B cell (primary cell): ENCODE results near the gene ZBTB5. TPM values are rescaled to one million over a fixed set of nuclear protein-coding genes. Genes with fewer than 3 reads are reported as not detected.

Experiments used
- ATAC-seq: fragments of 200-7000 bp; cut with Tn5 transposase; one replicate; pipeline ENCODE4 v1.10.0; 2021; ENCODE audit warnings: low read depth, mild to moderate bottlenecking, moderate number of reproducible peaks, moderate library complexity
- CTCF ChIA-PET: fragments of 350-600 bp; sonication (Branson Sonifier 250); formaldehyde crosslinking; loops from one replicate; lab custom pipeline; 2021; ENCODE audit warnings: antibody characterized with exemption, inconsistent platforms; lab: Charles Lee
- POLR2A ChIA-PET: fragments of 350-600 bp; sonication (Branson Sonifier 250); formaldehyde crosslinking; loops from one replicate; lab custom pipeline; 2021; ENCODE audit warnings: antibody characterized with exemption; lab: Charles Lee
- DNase-seq: peaks from one replicate; pipeline ENCODE4 v3.0.0; 2013
- H2AFZ ChIP-seq: 2 replicates; pipeline ENCODE4 v1.6.1; 2012; ENCODE audit warnings: mild to moderate bottlenecking, low read depth, low read length; ENCODE audit not compliant: insufficient read depth, poor library complexity, severe bottlenecking
- H3K27ac ChIP-seq, 2 donors: 1 replicate in 1 of 2; 2 replicates in 1 of 2; pipeline ENCODE4 v1.5.1; 2012 to 2013; ENCODE audit warnings: low read length in 2 of 2, mild to moderate bottlenecking in 2 of 2, moderate library complexity in 1 of 2
- H3K27me3 ChIP-seq, 4 experiments: fragments of 200-600 bp in 1 of 4; sonication (generic) in 1 of 4; replicated peaks in 1 of 4; 1 replicate in 2 of 4; 2 replicates in 2 of 4; pipeline versions ENCODE4 v1.6.1 to v1.7.0; 2013 to 2016; ENCODE audit warnings: low read length in 3 of 4, mild to moderate bottlenecking in 2 of 4, mixed read lengths in 1 of 4, moderate library complexity in 1 of 4; ENCODE audit not compliant: insufficient read depth in 4 of 4, control insufficient read depth in 3 of 4; ENCODE audit errors: control extremely low read depth in 1 of 4
- H3K36me3 ChIP-seq, 2 experiments: replicated peaks in 1 of 2; 1 replicate in 1 of 2; 2 replicates in 1 of 2; pipeline versions ENCODE4 v1.6.1 to v1.7.1; 2013; ENCODE audit warnings: low read length in 1 of 2; ENCODE audit not compliant: insufficient read depth in 2 of 2, control insufficient read depth in 1 of 2; ENCODE audit errors: control extremely low read depth in 1 of 2, extremely low read depth in 1 of 2
- H3K4me1 ChIP-seq, 2 donors: fragments of 200-600 bp in 1 of 2; sonication (generic) in 1 of 2; 1 replicate in 1 of 2; 2 replicates in 1 of 2; pipeline versions ENCODE4 v1.5.1 to v1.6.1; 2013 to 2017; ENCODE audit warnings: low read length in 2 of 2; ENCODE audit not compliant: control insufficient read depth in 2 of 2, insufficient read depth in 2 of 2
- H3K4me2 ChIP-seq: replicated peaks from 2 replicates; pipeline ENCODE3; 2012; ENCODE audit warnings: mild to moderate bottlenecking, low read depth, low read length; ENCODE audit not compliant: poor library complexity, severe bottlenecking
- H3K4me3 ChIP-seq, 5 experiments: fragments of 200-600 bp in 1 of 5; sonication (generic) in 1 of 5; 1 replicate in 3 of 5; 2 replicates in 2 of 5; pipeline versions ENCODE4 v1.5.1 to v1.7.0; 2011 to 2016; ENCODE audit warnings: low read length in 4 of 5, mild to moderate bottlenecking in 4 of 5, low read depth in 2 of 5, control low read depth in 1 of 5, moderate library complexity in 1 of 5; ENCODE audit not compliant: insufficient read depth in 1 of 5; ENCODE audit errors: control extremely low read depth in 1 of 5, extremely low read depth in 1 of 5
- H3K79me2 ChIP-seq: fragments of 200-600 bp; sonication (generic); one replicate; pipeline ENCODE4 v1.6.0; 2016; ENCODE audit warnings: low read length; ENCODE audit not compliant: control insufficient read depth, insufficient read depth
- H3K9ac ChIP-seq: fragments of 200-600 bp; sonication (generic); 2 replicates; pipeline ENCODE4 v1.6.1; 2017; ENCODE audit warnings: mild to moderate bottlenecking, low read length, moderate library complexity
- H3K9me3 ChIP-seq, 3 donors: one replicate each; pipeline versions ENCODE4 v1.6.1 to v1.7.1; 2013; ENCODE audit warnings: low read length in 2 of 3; ENCODE audit not compliant: control insufficient read depth in 2 of 3, insufficient read depth in 1 of 3; ENCODE audit errors: control extremely low read depth in 1 of 3
- H4K20me1 ChIP-seq: 2 replicates; pipeline ENCODE4 v1.6.0; 2012; ENCODE audit warnings: mild to moderate bottlenecking, low read length; ENCODE audit not compliant: insufficient read depth, control insufficient read depth, poor library complexity, severe bottlenecking
- H3K27ac Mint-ChIP-seq: one replicate; pipeline ENCODE4 v1.8.0; 2021; ENCODE audit warnings: mixed read lengths
- H3K27me3 Mint-ChIP-seq: one replicate; pipeline ENCODE4 v1.8.0; 2021; ENCODE audit warnings: mixed read lengths
- H3K4me1 Mint-ChIP-seq: one replicate; pipeline ENCODE4 v1.8.0; 2021; ENCODE audit warnings: mixed read lengths
- H3K4me3 Mint-ChIP-seq: one replicate; pipeline ENCODE4 v1.8.0; 2021; ENCODE audit warnings: mixed read lengths
- H3K9me3 Mint-ChIP-seq: one replicate; pipeline ENCODE4 v1.8.0; 2022; ENCODE audit warnings: mixed read lengths; ENCODE audit not compliant: insufficient read depth
- CTCF ChIP-seq: fragments of 200-600 bp; IDR thresholded peaks from one replicate; pipeline ENCODE4 v1.8.0; 2022; ENCODE audit warnings: antibody characterized with exemption, mild to moderate bottlenecking
- EZH2 ChIP-seq: IDR thresholded peaks from 2 replicates; pipeline ENCODE4 v1.6.1; 2012; ENCODE audit warnings: borderline replicate concordance, low read depth, mild to moderate bottlenecking, moderate library complexity, low read length; ENCODE audit not compliant: insufficient read depth, poor library complexity, severe bottlenecking
- WGBS: methylation state at CpG from one replicate; pipeline ENCODE4 v1.1.5; 2013; ENCODE audit warnings: missing lambda C conversion rate; ENCODE audit not compliant: insufficient coverage; 5-methylcytosine and 5-hydroxymethylcytosine counted together
- intact Hi-C: fragments of 100-400 bp; cut with micrococcal nuclease; formaldehyde crosslinking; loops from one replicate; pipeline ENCODE4 v1.10.0; 2022
- polyA minus RNA-seq: library from RNA; depleted of rRNA, polyadenylated mRNA; stranded (reverse); fragments of >200 nt; gene quantifications from 2 replicates; pipeline ENCODE4 v1.2.3, GENCODE V29; 2012
- polyA plus RNA-seq: library from polyadenylated mRNA; depleted of rRNA; stranded (reverse); fragments of >200 nt; gene quantifications from 2 replicates; pipeline ENCODE4 v1.2.3, GENCODE V29; 2012
- total RNA-seq, 2 donors: library from RNA; stranded (reverse); fragments of 120-200 nt in 1 of 2; gene quantifications; 1 replicate in 1 of 2; 2 replicates in 1 of 2; pipeline versions ENCODE4 v1.2.3 to v1.2.4, GENCODE V29; 2013 to 2022

ZBTB5 gene, protein sequence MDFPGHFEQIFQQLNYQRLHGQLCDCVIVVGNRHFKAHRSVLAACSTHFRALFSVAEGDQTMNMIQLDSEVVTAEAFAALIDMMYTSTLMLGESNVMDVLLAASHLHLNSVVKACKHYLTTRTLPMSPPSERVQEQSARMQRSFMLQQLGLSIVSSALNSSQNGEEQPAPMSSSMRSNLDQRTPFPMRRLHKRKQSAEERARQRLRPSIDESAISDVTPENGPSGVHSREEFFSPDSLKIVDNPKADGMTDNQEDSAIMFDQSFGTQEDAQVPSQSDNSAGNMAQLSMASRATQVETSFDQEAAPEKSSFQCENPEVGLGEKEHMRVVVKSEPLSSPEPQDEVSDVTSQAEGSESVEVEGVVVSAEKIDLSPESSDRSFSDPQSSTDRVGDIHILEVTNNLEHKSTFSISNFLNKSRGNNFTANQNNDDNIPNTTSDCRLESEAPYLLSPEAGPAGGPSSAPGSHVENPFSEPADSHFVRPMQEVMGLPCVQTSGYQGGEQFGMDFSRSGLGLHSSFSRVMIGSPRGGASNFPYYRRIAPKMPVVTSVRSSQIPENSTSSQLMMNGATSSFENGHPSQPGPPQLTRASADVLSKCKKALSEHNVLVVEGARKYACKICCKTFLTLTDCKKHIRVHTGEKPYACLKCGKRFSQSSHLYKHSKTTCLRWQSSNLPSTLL
- total RNA-seq (25.1 and 27.6 TPM in 2 replicates), polyA plus RNA-seq (12.8 and 32.3 TPM in 2 replicates), polyA minus RNA-seq (19.7 and 29.1 TPM in 2 replicates)
- total RNA-seq (2013) = 18.8 TPM

DNA sequence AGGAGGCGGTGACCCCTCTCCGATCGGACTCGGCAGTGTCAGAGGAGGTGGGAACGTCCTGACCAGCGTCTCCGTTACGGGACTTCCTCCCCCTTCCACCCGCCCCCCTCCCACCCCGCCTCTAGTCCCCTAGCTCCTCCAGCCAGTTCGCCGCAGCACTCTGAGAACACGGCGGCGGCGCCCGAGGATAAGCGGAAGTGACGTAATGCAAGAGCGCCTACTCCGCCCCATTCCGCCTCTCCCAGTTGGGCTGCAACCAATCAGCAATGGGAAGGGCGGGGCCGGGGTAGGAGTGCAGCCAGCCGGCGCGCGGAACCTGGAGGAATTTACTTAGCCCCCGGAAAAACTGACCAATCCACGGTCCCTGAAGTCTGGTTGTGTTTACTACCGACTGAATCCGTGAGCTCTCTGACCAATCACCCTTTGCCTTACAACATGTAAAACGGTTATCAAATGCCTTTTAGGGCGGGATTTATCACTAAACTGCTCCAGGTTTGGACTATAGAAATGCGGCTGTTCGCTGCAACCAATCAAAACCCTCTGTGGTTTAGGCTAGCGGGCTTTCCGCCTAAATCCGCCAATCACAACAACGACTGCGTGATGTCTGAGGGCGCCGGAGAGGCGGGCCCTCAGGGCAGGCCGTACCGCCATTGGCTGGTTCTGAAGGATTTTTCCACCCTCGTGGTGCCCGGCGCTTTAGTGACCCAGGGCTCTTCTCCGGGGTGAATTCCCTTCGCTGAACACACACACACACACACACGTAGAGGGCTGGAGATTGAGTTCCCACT lies at the start of gene ZBTB5:
ZBTB5 (minus strand) TSS at position 202 of the 788 bp plus-strand sequence. CDS start 22,899 bp downstream, outside the sequence.
- Histone ChIP-seq H3K9ac (peak within 1 kb of the TSS; percentile 100), H3K4me3 (peak within 1 kb of the TSS; percentile 90 to 99 (median 95)), H3K9me3 (no peaks in the 10 kb centered on the region), H3K27ac (peak within 1 kb of the TSS; percentile 93 to 98), H4K20me1 (peaks cover 9% of the 10 kb centered on the region), H3K4me2 (peak within 1 kb of the TSS; percentile 100), H2AFZ (peak within 1 kb of the TSS; percentile 95), H3K36me3 (peaks cover 0 to 2% of the 10 kb centered on the region in 2 experiments), H3K4me1 (peaks cover 23 to 27% of the 10 kb centered on the region in 2 donors), H3K79me2 (peaks cover 46% of the 10 kb centered on the region), H3K27me3 (no peaks in the 10 kb centered on the region)
- CTCF ChIA-PET = interaction anchor here (0.6 to 1.9 kb wide), 4 partner anchors 10 to 88 kb away, joined by 3 to 12 read pairs (median 3); no protein-coding TSS in a partner anchor
- peak within 1 kb of the TSS; percentile 98 for H3K27ac Mint-ChIP-seq
- POLR2A ChIA-PET = interaction anchor here (0.5 to 2.2 kb wide), 13 partner anchors 9 to 1708 kb away, joined by 3 to 10 read pairs (median 4); partner anchors contain the start of genes EXOSC3, POLR1E and TOMM5
- TF ChIP-seq EZH2 (no peak), CTCF (no peak)
- WGBS = 0% methylated on average over 39 of the region's 52 CpGs
- peak within 1 kb of the TSS; percentile 95 for H3K4me3 Mint-ChIP-seq
- peak; percentile 100 for DNase-seq
- ATAC-seq = peak; percentile 77
- intact Hi-C loops = loop anchor here (1.0 to 10.0 kb wide), 12 partner anchors 20 to 1731 kb away; partner anchors contain the start of genes CREB3, FBXO10, GRHPR and POLR1E
- peaks cover 30% of the 10 kb centered on the region for H3K4me1 Mint-ChIP-seq
- no peaks in the 10 kb centered on the region for H3K9me3 Mint-ChIP-seq
- no peaks in the 10 kb centered on the region for H3K27me3 Mint-ChIP-seq
